RWPE2 (cell line): ENCODE measurements around the gene ADM5.

Source experiments
- ATAC-seq: fragments of 200-7000 bp; cut with Tn5 transposase; 3 replicates; pipeline ENCODE4 v1.9.1; 2021; ENCODE audit warnings: low read depth
- DNase-seq: peaks from one replicate; pipeline ENCODE4 v3.0.0-alpha.2; 2020; ENCODE audit warnings: low spot score
- H3K27ac ChIP-seq: fragments of 450-650 bp; 2 replicates; pipeline ENCODE4 v1.5.1; 2017; ENCODE audit warnings: mild to moderate bottlenecking; ENCODE audit not compliant: poor library complexity, severe bottlenecking
- H3K27me3 ChIP-seq: fragments of 250-450 bp; sonication (Bioruptor Pico); 2 replicates; pipeline ENCODE4 v1.5.1; 2021; ENCODE audit warnings: mild to moderate bottlenecking, moderate library complexity; ENCODE audit not compliant: insufficient read depth, poor library complexity, severe bottlenecking
- H3K36me3 ChIP-seq: fragments of 250-450 bp; sonication (Bioruptor Pico); 2 replicates; pipeline ENCODE4 v1.5.1; 2020; ENCODE audit warnings: low read depth, mild to moderate bottlenecking, moderate library complexity
- H3K4me1 ChIP-seq: fragments of 250-450 bp; sonication (Bioruptor Pico); 2 replicates; pipeline ENCODE4 v1.5.1; 2021; ENCODE audit warnings: mild to moderate bottlenecking, moderate library complexity; ENCODE audit not compliant: insufficient read depth, poor library complexity, severe bottlenecking
- H3K4me3 ChIP-seq: fragments of 250-450 bp; sonication (Bioruptor Pico); 2 replicates; pipeline ENCODE4 v1.5.1; 2021; ENCODE audit warnings: mild to moderate bottlenecking, moderate library complexity; ENCODE audit not compliant: severe bottlenecking
- H3K9me3 ChIP-seq: fragments of 250-450 bp; sonication (Bioruptor Pico); 2 replicates; pipeline ENCODE4 v1.5.1; 2021; ENCODE audit warnings: mild to moderate bottlenecking, moderate library complexity; ENCODE audit not compliant: severe bottlenecking
- TF ChIP-seq, protein P1 (sequence below): fragments of 450-650 bp; IDR thresholded peaks from one replicate; pipeline ENCODE4 v1.5.1; 2017; ENCODE audit warnings: mild to moderate bottlenecking, moderate library complexity; ENCODE audit not compliant: poor library complexity, severe bottlenecking

The ADM5 gene

DNA sequence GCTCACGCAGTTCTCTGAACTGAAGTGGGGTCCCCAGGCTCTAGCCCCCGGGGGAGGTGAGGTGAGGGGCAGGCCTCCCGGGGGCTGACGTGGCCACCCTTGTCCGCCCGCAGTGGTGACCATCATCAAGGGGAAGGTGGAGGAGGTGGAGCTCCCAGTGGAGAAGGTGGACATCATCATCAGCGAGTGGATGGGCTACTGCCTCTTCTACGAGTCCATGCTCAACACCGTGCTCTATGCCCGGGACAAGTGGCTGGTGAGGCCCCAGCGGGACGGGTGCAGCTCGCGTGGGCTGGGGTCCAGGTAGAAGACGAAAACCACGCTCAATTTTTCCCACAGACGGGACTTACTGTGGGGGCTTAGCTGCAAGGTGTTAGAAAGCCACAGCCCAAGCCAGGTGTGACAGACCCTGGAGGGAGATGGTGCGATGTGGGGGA lies 5.6 kb upstream of the ADM5 start:
- no peak for ATAC-seq

DNA sequence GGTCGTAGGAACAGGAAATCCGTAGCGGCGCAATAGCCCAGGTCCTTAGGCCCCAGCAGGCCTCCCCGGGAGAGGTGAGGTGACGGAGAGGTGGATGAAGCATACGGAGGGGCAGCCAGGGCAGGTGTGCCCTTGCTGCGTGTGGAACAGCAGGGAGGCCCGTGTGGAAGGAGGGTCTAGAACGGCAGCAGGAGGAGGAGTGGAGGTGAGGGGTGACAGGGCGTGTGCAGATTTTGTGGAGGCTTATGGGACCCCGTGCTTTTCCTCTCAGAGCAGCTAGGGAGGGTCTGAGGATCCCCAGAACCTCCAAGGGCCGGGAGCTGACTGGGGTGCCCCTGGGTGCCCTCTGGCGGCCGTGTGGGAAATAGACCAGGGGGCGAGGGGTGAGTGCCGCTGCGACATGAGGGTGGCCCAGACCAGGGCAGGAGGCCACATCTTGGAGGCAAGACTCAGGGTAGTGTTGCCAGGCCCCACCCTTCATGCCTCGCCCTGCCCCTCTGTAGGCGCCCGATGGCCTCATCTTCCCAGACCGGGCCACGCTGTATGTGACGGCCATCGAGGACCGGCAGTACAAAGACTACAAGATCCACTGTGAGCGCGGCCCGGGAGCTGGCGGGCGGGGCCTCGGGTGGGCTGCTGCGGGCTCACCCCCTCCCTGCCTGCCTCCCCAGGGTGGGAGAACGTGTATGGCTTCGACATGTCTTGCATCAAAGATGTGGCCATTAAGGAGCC lies 5.0 kb upstream of the ADM5 start:
- H3K4me3 ChIP-seq = no peak overlapping the region
- H3K4me1 ChIP-seq = no peaks in the 10 kb centered on the region
- TF ChIP-seq, protein P1, sequence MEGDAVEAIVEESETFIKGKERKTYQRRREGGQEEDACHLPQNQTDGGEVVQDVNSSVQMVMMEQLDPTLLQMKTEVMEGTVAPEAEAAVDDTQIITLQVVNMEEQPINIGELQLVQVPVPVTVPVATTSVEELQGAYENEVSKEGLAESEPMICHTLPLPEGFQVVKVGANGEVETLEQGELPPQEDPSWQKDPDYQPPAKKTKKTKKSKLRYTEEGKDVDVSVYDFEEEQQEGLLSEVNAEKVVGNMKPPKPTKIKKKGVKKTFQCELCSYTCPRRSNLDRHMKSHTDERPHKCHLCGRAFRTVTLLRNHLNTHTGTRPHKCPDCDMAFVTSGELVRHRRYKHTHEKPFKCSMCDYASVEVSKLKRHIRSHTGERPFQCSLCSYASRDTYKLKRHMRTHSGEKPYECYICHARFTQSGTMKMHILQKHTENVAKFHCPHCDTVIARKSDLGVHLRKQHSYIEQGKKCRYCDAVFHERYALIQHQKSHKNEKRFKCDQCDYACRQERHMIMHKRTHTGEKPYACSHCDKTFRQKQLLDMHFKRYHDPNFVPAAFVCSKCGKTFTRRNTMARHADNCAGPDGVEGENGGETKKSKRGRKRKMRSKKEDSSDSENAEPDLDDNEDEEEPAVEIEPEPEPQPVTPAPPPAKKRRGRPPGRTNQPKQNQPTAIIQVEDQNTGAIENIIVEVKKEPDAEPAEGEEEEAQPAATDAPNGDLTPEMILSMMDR = peak; percentile 61
- no peaks in the 10 kb centered on the region for H3K9me3 ChIP-seq
- H3K27me3 ChIP-seq = no peaks in the 10 kb centered on the region
- DNase-seq = peak; percentile 58
- no peak overlapping the region for H3K27ac ChIP-seq
- peak; percentile 7; the same call in 1 of the 3 replicates for ATAC-seq
- H3K36me3 ChIP-seq = peaks cover 63% of the 10 kb centered on the region

More for the DNA sequence above, 5.6 kb upstream of the ADM5 start:
- TF ChIP-seq, protein P1 = no peak
- H3K9me3 ChIP-seq = no peaks in the 10 kb centered on the region
- H3K27ac ChIP-seq = no peak overlapping the region
- no peaks in the 10 kb centered on the region for H3K27me3 ChIP-seq
- H3K36me3 ChIP-seq = peaks cover 63% of the 10 kb centered on the region
- no peak for DNase-seq
- no peak overlapping the region for H3K4me3 ChIP-seq
- peaks cover 2% of the 10 kb centered on the region for H3K4me1 ChIP-seq

DNA sequence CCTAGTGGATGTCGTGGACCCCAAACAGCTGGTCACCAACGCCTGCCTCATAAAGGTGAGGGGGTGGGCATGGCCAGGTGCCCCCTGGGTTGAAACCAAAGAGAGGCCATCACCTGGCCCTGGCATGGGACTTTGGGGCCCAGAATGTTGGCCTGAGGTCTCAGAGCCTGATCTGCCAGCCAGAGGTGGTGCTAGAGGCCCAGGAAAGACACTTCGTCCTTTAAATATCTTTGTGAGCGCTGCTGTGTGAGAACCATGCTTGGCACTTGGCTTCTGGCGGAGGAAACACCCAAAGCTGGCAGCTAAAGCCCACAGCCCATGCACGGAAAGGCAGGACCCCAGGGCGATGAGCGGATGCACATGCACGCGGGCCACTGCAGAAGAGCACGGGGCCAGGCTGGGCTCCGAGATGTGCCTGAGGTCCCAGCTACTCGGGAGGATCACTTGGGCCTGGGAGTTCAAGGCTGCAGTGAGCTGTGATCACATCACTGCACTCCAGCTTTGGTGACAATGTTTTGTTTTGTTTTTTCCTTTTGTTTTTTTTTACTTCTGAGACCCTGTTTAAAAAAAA lies 4.3 kb upstream of the ADM5 start:
- no peaks in the 10 kb centered on the region for H3K27me3 ChIP-seq
- no peak overlapping the region for H3K27ac ChIP-seq
- peak; percentile 49 for DNase-seq
- TF ChIP-seq, protein P1 = peak; percentile 1
- no peaks in the 10 kb centered on the region for H3K4me1 ChIP-seq
- H3K4me3 ChIP-seq = no peak overlapping the region
- no peak for ATAC-seq
- peaks cover 60% of the 10 kb centered on the region for H3K36me3 ChIP-seq
- no peaks in the 10 kb centered on the region for H3K9me3 ChIP-seq

DNA sequence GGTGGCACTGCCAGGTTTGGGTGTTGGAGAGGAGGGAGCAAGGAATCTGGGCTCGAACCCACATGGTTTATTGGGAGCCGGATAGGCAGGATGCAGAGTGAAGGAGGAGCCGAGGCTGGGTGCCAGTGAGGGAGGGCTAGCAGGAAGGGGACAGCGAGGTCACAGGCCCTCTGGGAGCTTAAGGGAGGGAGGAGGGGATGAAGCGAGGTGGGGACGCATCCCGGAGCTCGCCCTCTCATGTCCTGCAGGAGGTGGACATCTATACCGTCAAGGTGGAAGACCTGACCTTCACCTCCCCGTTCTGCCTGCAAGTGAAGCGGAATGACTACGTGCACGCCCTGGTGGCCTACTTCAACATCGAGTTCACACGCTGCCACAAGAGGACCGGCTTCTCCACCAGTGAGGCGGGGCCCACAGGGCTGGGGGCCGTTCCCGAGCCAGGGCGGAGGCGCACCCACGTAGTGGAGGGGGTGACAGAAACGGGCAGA lies 3.5 kb upstream of the ADM5 start:
- Histone ChIP-seq H3K9me3 (no peaks in the 10 kb centered on the region), H3K4me3 (no peak overlapping the region), H3K4me1 (no peaks in the 10 kb centered on the region), H3K36me3 (peaks cover 52% of the 10 kb centered on the region), H3K27ac (no peak overlapping the region), H3K27me3 (no peaks in the 10 kb centered on the region)
- DNase-seq (peak; percentile 47), ATAC-seq (no peak)
- TF ChIP-seq, protein P1 = no peak
